Measurements from ENCODE around the gene SLC2A11.
"Not testable (repeated sequence)": the region's sequence is repeated elsewhere in the genome, so short reads cannot be mapped to it uniquely, and the experiment has no call there.

SLC2A11 gene

DNA sequence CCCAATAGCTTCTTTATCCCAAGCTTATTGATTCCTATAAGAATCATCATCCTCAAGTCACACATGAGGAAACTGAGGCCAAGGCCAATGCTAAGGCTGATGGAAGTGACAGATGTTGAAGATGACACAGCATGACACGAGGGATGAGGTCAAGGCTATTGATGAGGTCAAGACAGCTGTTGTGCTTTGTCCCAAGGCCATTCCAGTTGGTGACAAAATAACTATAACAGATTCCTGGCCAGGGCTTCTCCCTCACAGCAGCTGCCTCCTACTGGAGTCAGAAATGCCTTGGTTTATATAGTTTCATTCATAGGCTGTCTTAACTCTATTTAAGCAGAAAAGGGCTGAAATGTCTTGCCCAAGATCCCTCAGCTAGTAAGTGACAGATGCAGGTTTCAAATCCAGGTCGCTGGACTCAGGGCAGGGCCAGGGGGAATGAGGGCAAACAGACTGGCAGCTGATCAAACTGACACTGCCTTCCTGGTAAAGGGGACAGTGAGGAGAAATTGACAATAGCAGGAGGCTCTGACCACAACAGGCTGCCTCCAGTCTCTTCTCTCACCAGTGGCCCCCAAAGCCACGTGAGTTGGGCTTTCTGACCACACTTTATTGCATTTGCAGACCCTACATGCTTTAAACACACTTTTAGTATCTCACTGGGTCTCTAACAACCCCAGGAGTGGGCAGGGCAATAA lies 53.0 kb downstream of the SLC2A11 start:
- FAIRE-seq: no peak

- FAIRE-seq: no peak
Observed at GRCh38 chr22:23911318-23911980, 53.8 kb downstream of the SLC2A11 start.

GRCh38 chr22:23912293-23912903 lies 54.7 kb downstream of the SLC2A11 start:
- FAIRE-seq: no peak

DNA sequence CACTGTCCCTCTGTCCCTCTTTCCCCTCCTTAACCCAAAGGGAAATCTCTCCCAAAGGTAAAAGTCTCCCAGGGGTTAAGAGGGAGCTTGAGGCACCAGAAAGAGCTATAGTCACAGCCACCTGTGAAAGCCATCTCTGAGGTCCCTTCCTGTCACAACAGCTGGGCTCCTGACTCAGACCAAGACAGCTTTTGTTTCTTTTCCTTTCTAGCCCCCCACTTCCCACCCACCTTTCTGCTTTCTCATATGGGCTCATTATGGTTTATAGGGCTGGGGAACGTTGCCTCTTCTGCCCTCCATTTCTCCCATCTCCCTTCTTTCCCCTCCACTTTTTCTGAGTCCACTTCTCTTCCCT lies 55.6 kb downstream of the SLC2A11 start:
- no peak for FAIRE-seq

- FAIRE-seq: peak; percentile 5
Observed at GRCh38 chr22:23913661-23914353, 56.1 kb downstream of the SLC2A11 start.

DNA sequence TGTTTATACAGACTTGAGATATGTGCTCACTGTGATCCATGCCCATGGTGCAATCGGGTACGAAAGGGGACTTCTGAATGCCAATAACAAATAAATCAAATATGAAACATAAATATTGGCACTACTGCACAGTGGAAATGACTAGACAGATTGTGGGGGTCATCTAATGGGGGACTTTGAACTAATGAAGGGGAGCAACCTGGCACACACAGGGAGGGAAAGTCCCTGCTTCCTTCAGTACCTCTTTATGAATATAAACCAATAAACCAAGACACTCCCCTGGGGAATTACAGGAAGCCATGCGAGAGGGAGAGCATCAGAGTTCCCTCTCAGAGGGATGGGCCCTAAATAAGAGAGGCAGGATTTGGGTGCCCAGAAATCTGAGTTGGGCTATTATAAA lies 57.6 kb downstream of the SLC2A11 start:
- FAIRE-seq: no peak

- FAIRE-seq: not testable (repeated sequence)
Observed at GRCh38 chr22:23920267-23920611, 62.6 kb downstream of the SLC2A11 start.

GRCh38 chr22:23921586-23922201 lies 64.0 kb downstream of the SLC2A11 start:
- not testable (repeated sequence) for FAIRE-seq

- FAIRE-seq: no peak
Observed at GRCh38 chr22:23922921-23923320, 65.2 kb downstream of the SLC2A11 start.

DNA sequence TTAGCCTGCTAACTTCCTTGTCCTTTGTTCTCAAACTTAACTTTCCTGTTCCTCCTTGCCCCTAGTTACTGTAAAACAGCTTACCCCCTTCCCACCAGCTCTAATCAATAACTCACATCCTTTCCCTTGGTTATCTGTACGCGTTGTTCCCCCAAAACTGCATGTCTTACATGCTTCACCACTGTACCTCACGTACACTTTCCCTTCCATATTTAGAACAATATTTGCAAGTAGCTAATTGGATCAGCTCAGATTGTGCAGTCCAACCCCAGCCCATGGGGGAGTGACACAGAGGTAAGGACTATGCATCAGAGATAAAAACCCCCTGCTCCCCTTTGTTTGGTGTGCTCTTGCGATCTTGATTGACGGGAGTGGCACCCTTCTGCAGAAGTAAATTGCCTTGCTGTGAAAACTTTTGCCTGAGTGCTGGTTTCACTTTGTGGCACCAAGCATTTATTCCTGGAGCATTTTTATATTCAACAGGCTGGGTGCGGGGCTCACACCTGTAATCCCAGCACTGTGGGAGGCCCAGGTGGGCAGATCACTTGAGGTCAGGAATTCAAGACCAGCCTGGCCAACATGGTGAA lies 67.4 kb downstream of the SLC2A11 start:
- no peak for FAIRE-seq

DNA sequence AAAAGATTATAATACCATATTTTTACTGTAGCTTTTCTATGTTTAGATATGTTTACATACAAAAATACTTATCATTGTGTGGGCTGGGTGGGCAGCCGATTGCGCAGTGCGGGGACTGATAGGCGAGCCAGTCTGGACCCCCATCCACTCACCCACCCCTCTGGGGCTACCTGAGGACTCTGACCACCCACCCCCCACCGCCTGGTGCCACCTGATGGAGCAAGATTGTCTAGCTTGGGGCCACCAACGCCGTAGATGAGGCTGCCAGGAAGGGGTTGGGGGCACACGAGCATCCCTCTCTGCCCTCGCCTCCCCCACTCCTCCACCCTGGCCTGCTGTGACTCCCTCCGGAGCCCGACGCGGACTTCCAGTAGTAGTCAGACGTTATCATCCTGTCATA lies 68.9 kb downstream of the SLC2A11 start:
- FAIRE-seq: no peak

All from islet of Langerhans (tissue), 1 donor.